Gastroesophageal sphincter (tissue), 3 donors: ENCODE data around the gene CHN1.

Experiments used
- CTCF ChIP-seq, 4 experiments: fragments of 200-600 bp in 2 of 4; fragments of 450-650 bp in 2 of 4; sonication (generic) in 1 of 4; IDR thresholded peaks; one replicate each; pipeline ENCODE4 v1.5.1; 2017 to 2019; ENCODE audit warnings: antibody characterized with exemption in 4 of 4, mild to moderate bottlenecking in 2 of 4, moderate library complexity in 2 of 4
- EP300 ChIP-seq: sonication (generic); formaldehyde crosslinking; IDR thresholded peaks from one replicate; pipeline ENCODE4 v1.6.1; 2017; ENCODE audit warnings: antibody characterized with exemption, mild to moderate bottlenecking
- POLR2A ChIP-seq, 2 donors: fragments of 450-650 bp; IDR thresholded peaks; one replicate each; pipeline ENCODE4 v1.6.1; 2017; ENCODE audit warnings: antibody characterized with exemption in 2 of 2, mild to moderate bottlenecking in 2 of 2, moderate library complexity in 1 of 2

- TF ChIP-seq CTCF (IDR thresholded peaks at IDR 0.05), result no peak
- TF ChIP-seq POLR2A (IDR thresholded peaks at IDR 0.05), result no peak
- TF ChIP-seq EP300, result no peak
Measured at GRCh38 chr2:175039490-175039889, 34.3 kb upstream of the CHN1 start.
